ENCODE measurements around the gene MGAT4A. TPM values are rescaled to one million over a fixed set of nuclear protein-coding genes. Genes with fewer than 3 reads are reported as not detected.

Gene MGAT4A
- total and polyA plus RNA-seq, 2 of the 8 experiments (the other 6 are each of a cell fraction or from before 2014, with no cell fraction given): 1.4 to 7.7 TPM

GRCh38 chr2:98592565-98592964 is 138.4 kb downstream of the MGAT4A start:
- Histone ChIP-seq H3K23ac (ENCODE audit: insufficient read length) (no peak overlapping the region), H3K9ac (replicated peaks in 1 of 4; ENCODE audit: extremely low read depth in 1 of 4, low read depth in 3 of 4, low read length in 3 of 4) (no peak overlapping the region), H4K91ac (replicated peaks; ENCODE audit: insufficient read length, low read length) (no peak overlapping the region), H3K27me3 (replicated peaks in 1 of 4; ENCODE audit: control insufficient read depth in 3 of 4, extremely low read depth in 1 of 4, insufficient read depth in 3 of 4, low read length in 3 of 4) (no peaks in the 10 kb centered on the region), H3K18ac (ENCODE audit: extremely low read depth, low read length) (no peak overlapping the region), H4K5ac (ENCODE audit: insufficient read length, low read depth, low read length) (no peak overlapping the region), H3K56ac (replicated peaks; ENCODE audit: insufficient read length, low read depth, low read length) (no peak overlapping the region), H3K4me1 (replicated peaks in 1 of 4; ENCODE audit: control insufficient read depth in 3 of 4, insufficient read depth in 4 of 4, low read length in 3 of 4) (no peaks in the 10 kb centered on the region), H3K9me3 (ENCODE audit: insufficient read depth in 2 of 2, low read depth in 1 of 2, low read length in 1 of 2) (no peaks in the 10 kb centered on the region; a peak in 1 of 4 replicates), H2BK120ac (replicated peaks; ENCODE audit: low read depth, low read length) (no peak overlapping the region), H2BK15ac (ENCODE audit: low read length) (no peak overlapping the region), H2AK5ac (ENCODE audit: low read depth, low read length) (no peak overlapping the region), H3K36me3 (ENCODE audit: control insufficient read depth in 2 of 4, insufficient read depth in 4 of 4, low read length in 3 of 4) (peaks cover 0 to 7% (median 1%) of the 10 kb centered on the region in 4 experiments; a peak in 3 of 8 replicates), H2AFZ (ENCODE audit: low read length) (no peak overlapping the region), H3K4me3 (ENCODE audit: extremely low read depth in 1 of 4, insufficient read depth in 2 of 4, low read depth in 3 of 4, low read length in 4 of 4) (no peak overlapping the region), H3K14ac (ENCODE audit: insufficient read length) (no peak overlapping the region), H3K4ac (replicated peaks; ENCODE audit: insufficient read length, low read depth, low read length) (no peak overlapping the region), H3K4me2 (ENCODE audit: insufficient read depth in 1 of 2, low read depth in 2 of 2, low read length in 2 of 2) (no peak overlapping the region), H2BK12ac (ENCODE audit: low read depth, low read length) (no peak overlapping the region), H3K23me2 (ENCODE audit: low read depth, low read length) (no peaks in the 10 kb centered on the region; the same call in 1 of the 2 replicates), H4K20me1 (replicated peaks in 1 of 2; ENCODE audit: control insufficient read depth in 1 of 2, insufficient read depth in 2 of 2, low read length in 2 of 2) (no peaks in the 10 kb centered on the region), H3K79me2 (ENCODE audit: control insufficient read depth in 1 of 2, insufficient read depth in 2 of 2, low read length in 2 of 2) (no peaks in the 10 kb centered on the region), H3K27ac (ENCODE audit: low read depth, low read length) (no peak overlapping the region), H4K8ac (ENCODE audit: extremely low read depth, insufficient read depth, low read length) (no peak overlapping the region), H2BK20ac (ENCODE audit: low read length) (no peak overlapping the region), H2BK5ac (ENCODE audit: low read depth, low read length) (no peak overlapping the region), H3K79me1 (ENCODE audit: low read depth, low read length) (no peaks in the 10 kb centered on the region)
- ChIA-PET POLR2A (ENCODE audit: partially characterized antibody) (no interaction called here), CTCF (ENCODE audit: partially characterized antibody) (interaction anchor here (0.7 kb wide), 1 partner anchor 10 kb away, joined by 3 read pairs; no protein-coding TSS in a partner anchor)
- no peak for DNase-seq (ENCODE audit: low read depth in 1 of 2, low spot score in 2 of 2)
- no peak for FAIRE-seq
- 98% methylated on average over 8 of the region's 8 CpGs; no CpG with 5 or more reads in 1 of the 2 experiments for WGBS, 2 experiments (ENCODE audit: extremely low coverage in 1 of 2, insufficient coverage in 1 of 2, insufficient read length in 1 of 2, insufficient replicate concordance in 2 of 2, low coverage in 1 of 2, low lambda C conversion rate in 2 of 2, missing lambda C conversion rate in 1 of 2)
- TF ChIP-seq JUND (IDR thresholded peaks at IDR 0.05; ENCODE audit: low read length) (no peak), SP1 (IDR thresholded peaks at IDR 0.05; ENCODE audit: low read depth, low read length) (no peak), GTF2F1 (IDR thresholded peaks at IDR 0.05; ENCODE audit: borderline replicate concordance, low read depth, low read length) (no peak), RBBP5 (IDR thresholded peaks at IDR 0.05; ENCODE audit: borderline replicate concordance, low read depth, low read length) (no peak), MAX (IDR thresholded peaks at IDR 0.05) (no peak), POLR2AphosphoS5 (IDR thresholded peaks at IDR 0.05; ENCODE audit: low read depth, low read length) (no peak), CHD2 (IDR thresholded peaks at IDR 0.05; ENCODE audit: low read length) (no peak), SIX5 (IDR thresholded peaks at IDR 0.05; ENCODE audit: low read depth, low read length) (no peak), SP4 (IDR thresholded peaks at IDR 0.05; ENCODE audit: low read length) (no peak), RFX5 (IDR thresholded peaks at IDR 0.05; ENCODE audit: borderline replicate concordance, low read depth, low read length) (no peak), CBX5 (IDR thresholded peaks at IDR 0.05; ENCODE audit: low read depth, low read length) (no peak), SP2 (IDR thresholded peaks at IDR 0.05; ENCODE audit: low read length) (no peak), SIN3A (conservative IDR thresholded peaks at IDR 0.05 in 1 of 2, IDR thresholded peaks at IDR 0.05 in 1 of 2; ENCODE audit: low read depth in 1 of 2, low read length in 2 of 2) (no peak)

Data from H1 (cell line).